Activated naive CD8-positive, alpha-beta T cell treated with anti-CD3 and anti-CD28 coated beads, Interleukin-2, amount 50 U/mL, for 16 hours (primary cell): ENCODE results near the gene CDCA7L.
"Not testable (repeated sequence)": the region's sequence is repeated elsewhere in the genome, so short reads cannot be mapped to it uniquely, and the experiment has no call there.

Source experiments
- DNase-seq: peaks from one replicate; pipeline ENCODE4 v3.0.0-alpha.2; 2020; ENCODE audit warnings: low read depth, low spot score

CDCA7L gene

GRCh38 chr7:21910253-21910652 lies 35.4 kb downstream of the CDCA7L start:
- DNase-seq, result no peak

- DNase-seq, result no peak
These were observed 37.0 kb downstream of the CDCA7L start for GRCh38 chr7:21908746-21909145.

GRCh38 chr7:21903020-21903786 lies 42.5 kb downstream of the CDCA7L start:
- DNase-seq, result no peak

- DNase-seq, result no peak
These were observed 43.5 kb downstream of the CDCA7L start for GRCh38 chr7:21902240-21902639.

GRCh38 chr7:21898265-21898930 lies 47.3 kb downstream of the CDCA7L start:
- DNase-seq, result no peak

- no peak for DNase-seq
These were observed 52.3 kb downstream of the CDCA7L start for GRCh38 chr7:21893401-21893800.

GRCh38 chr7:21891291-21891690 lies 54.4 kb downstream of the CDCA7L start:
- DNase-seq, result no peak

- no peak for DNase-seq
These were observed 57.9 kb downstream of the CDCA7L start for GRCh38 chr7:21887779-21888178.

- DNase-seq, result no peak
These were observed 58.3 kb downstream of the CDCA7L start for GRCh38 chr7:21887353-21887752.

GRCh38 chr7:21886396-21886795 lies 59.3 kb downstream of the CDCA7L start:
- DNase-seq, result no peak

GRCh38 chr7:21884496-21884895 lies 61.2 kb downstream of the CDCA7L start:
- no peak for DNase-seq

GRCh38 chr7:21883501-21883900 lies 62.2 kb downstream of the CDCA7L start:
- DNase-seq, result not testable (repeated sequence)

GRCh38 chr7:21883069-21883468 lies 62.6 kb downstream of the CDCA7L start:
- no peak for DNase-seq

- DNase-seq, result no peak
These were observed 75.8 kb downstream of the CDCA7L start for GRCh38 chr7:21869785-21870402.

- DNase-seq, result no peak
These were observed 77.2 kb downstream of the CDCA7L start for GRCh38 chr7:21868576-21868850.

- DNase-seq, result no peak
These were observed 77.7 kb downstream of the CDCA7L start for GRCh38 chr7:21867816-21868575.

- no peak for DNase-seq
These were observed 78.5 kb downstream of the CDCA7L start for GRCh38 chr7:21867226-21867625.

- no peak for DNase-seq
These were observed 79.0 kb downstream of the CDCA7L start for GRCh38 chr7:21866731-21867130.

- not testable (repeated sequence) for DNase-seq
These were observed 80.0 kb downstream of the CDCA7L start for GRCh38 chr7:21865631-21866204.

GRCh38 chr7:21851559-21851967 lies 94.1 kb downstream of the CDCA7L start:
- no peak for DNase-seq
